HG02571 (cell line): ENCODE measurements around the gene AGAP5.

Experiments
- ATAC-seq: cut with Tn5 transposase; IDR thresholded peaks from one replicate; pipeline ENCODE4 v1.9.1; 2021; ENCODE audit warnings: mild to moderate bottlenecking, moderate library complexity; ENCODE audit not compliant: unreplicated experiment

Gene AGAP5

DNA sequence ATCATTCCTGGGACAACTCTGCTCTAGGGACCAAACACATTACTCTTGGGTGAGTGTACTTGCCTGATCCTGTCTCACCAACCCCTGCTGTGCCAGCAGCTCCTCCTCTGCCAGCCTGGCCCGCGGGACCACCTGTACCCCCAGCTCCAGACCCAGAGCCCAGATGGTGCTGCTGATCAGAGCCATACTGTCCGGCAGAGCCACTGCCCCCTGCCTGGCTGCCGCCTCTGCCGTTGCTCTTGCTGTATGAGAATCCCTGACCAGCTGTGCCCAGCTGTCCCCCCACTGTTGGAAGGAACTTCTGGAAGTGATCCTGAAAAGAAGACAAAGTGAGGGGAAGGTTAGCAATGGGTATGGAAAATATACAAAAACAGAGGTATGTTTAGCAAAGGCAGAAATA is 63.5 kb downstream of the AGAP5 start:
- no peak for ATAC-seq

DNA sequence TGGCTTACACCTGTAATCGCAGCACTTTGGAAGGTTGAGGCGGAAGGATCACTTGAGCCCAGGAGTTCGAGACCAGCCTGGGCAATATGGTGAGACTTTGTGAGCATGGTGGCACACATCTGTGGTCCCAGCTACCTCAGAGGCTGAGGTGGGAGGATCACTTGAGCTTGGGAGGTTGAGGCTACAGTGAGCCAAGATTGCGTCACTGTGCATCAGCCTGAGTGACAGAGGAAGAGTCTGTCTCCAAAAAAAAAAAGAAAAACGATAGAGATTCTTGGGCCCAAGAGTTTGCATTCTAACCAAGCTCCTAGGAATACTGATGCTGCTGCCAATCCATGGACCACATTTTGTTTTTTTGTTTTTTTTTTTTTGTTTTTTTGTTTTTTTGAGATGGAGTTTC is 68.7 kb downstream of the AGAP5 start:
- no peak for ATAC-seq

DNA sequence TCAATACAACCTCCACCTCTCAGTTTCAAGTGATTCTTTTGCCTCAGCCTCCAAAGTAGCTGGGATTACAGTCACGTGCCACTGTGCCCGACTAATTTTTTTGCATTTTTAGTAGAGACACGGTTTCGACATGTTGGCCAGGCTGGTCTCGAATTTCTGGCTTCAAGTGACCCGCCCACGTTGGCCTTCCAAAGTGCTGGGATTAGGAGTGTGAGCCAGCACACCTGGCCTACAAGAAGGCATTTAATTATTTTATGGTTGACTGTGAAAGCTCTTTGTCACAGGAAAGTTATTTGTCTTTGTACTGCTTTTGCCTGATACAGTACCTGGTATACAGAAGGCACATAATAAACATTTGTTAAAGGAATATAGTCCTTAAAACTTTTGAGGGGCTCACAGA is 69.5 kb downstream of the AGAP5 start:
- no peak for ATAC-seq

DNA sequence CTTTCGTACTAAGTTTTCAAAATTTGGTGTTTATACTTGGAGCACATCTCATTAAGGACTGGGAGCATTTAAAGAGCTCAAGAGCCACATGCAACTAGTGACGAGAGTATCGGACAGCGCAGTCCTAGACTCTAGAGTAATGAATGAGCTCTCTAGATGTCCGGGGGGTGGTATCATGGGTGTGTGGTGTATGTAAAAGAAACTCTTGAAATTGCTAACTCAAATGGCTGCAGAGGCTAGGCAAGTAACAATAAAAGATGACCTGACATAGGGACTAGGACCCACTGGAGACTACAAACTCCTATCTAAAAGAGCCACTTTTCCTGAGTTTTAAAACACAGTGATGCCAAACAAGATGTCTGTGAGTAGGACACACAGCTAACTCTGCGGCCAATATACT is 70.6 kb downstream of the AGAP5 start:
- no peak for ATAC-seq

DNA sequence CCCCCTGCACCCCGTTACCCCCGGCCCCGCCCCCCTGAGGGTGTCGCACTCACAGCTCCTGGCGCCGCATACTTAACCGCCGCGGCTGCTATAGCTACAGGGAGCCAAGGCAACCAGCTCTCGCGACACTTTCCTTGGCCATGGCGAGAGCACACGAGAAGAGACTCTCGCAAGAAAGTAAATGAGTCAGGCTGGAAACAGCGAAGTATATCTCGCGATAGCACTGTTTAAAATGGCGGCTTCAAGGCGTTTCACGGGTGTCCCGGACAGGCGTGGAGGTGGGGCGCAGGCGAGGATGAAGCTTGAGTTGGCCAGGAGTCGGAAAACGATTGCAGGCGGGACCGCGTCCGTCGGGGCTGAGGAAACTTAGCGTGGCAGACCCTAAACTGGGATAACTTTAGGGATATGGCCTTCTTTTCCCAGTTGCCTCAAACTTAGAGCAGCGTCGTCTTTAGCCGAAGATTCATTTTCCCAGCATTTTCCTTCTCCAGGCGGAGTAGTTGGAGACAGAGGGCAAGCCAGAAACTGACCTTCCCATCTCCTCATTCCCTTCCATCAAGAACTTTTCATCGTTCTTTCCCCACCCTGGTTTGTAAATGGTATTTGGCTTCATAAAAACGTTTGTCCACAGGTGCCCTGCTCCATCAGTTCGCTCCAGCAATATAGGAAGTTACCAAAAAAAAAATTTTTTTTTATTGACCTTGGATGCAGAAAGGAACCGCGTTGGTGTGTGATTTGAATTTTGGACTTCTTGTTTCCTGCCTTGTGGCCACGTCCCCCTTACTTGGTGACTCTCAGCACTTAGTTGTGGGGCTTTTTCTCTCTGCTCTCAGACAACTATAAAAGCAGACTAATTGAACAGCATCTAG is 71.8 kb downstream of the AGAP5 start:
- ATAC-seq: peak; percentile 97

DNA sequence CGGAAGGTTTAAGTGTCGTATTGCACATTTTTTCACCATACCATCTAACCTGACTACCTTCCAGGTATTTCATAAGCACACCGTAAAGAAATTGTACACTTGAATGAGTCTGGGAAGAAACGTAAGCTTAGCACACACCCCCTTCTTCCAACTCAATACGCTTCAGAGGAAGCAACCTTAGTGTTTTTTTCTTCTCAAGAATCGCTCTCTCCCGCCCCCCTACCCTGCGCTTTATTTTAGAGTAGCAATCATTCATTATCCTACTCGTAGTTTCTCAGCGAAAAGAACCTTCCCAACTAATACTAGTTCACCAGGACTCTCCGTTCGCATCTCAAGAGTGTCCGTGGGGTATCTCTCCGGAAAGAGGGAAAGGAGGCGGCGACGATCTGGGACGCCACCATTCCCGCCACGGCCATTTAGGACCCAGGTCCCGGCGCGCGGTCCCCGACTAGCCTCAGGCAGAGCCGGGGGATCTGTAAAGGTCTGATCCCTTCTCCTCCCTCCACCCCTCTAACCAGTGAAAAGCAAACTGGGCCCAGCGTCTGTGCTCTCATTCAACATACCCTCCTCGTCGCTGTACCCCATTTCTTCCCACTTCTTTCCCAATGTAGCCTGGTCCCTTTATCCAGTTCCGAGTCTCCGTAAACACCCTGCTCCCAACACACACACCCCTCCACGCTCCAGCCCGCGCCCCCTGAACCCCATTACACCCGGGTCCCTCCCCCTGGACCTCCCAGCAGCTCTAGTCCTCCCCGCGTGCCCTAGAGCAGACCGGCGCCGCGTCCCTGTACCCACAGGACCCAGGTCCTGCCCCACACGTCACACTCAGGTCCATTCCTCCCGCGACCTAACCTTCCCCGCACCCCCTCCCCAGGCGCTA is 72.7 kb downstream of the AGAP5 start:
- peak; percentile 33 for ATAC-seq
